B cell (primary cell): Measurements from ENCODE around the gene ACTR6. TPM values are rescaled to one million over a fixed set of nuclear protein-coding genes. Genes with fewer than 3 reads are reported as not detected.

ENCODE experiments used
- ATAC-seq: fragments of 200-7000 bp; cut with Tn5 transposase; one replicate; pipeline ENCODE4 v1.10.0; 2021; ENCODE audit warnings: low read depth, mild to moderate bottlenecking, moderate number of reproducible peaks, moderate library complexity
- CTCF ChIA-PET: fragments of 350-600 bp; sonication (Branson Sonifier 250); formaldehyde crosslinking; loops from one replicate; lab custom pipeline; 2021; ENCODE audit warnings: antibody characterized with exemption, inconsistent platforms; lab: Charles Lee
- POLR2A ChIA-PET: fragments of 350-600 bp; sonication (Branson Sonifier 250); formaldehyde crosslinking; loops from one replicate; lab custom pipeline; 2021; ENCODE audit warnings: antibody characterized with exemption; lab: Charles Lee
- DNase-seq: peaks from one replicate; pipeline ENCODE4 v3.0.0; 2013
- H2AFZ ChIP-seq: 2 replicates; pipeline ENCODE4 v1.6.1; 2012; ENCODE audit warnings: mild to moderate bottlenecking, low read depth, low read length; ENCODE audit not compliant: insufficient read depth, poor library complexity, severe bottlenecking
- H3K27ac ChIP-seq, 2 donors: 1 replicate in 1 of 2; 2 replicates in 1 of 2; pipeline ENCODE4 v1.5.1; 2012 to 2013; ENCODE audit warnings: low read length in 2 of 2, mild to moderate bottlenecking in 2 of 2, moderate library complexity in 1 of 2
- H3K27me3 ChIP-seq, 4 experiments: fragments of 200-600 bp in 1 of 4; sonication (generic) in 1 of 4; replicated peaks in 1 of 4; 1 replicate in 2 of 4; 2 replicates in 2 of 4; pipeline versions ENCODE4 v1.6.1 to v1.7.0; 2013 to 2016; ENCODE audit warnings: low read length in 3 of 4, mild to moderate bottlenecking in 2 of 4, mixed read lengths in 1 of 4, moderate library complexity in 1 of 4; ENCODE audit not compliant: insufficient read depth in 4 of 4, control insufficient read depth in 3 of 4; ENCODE audit errors: control extremely low read depth in 1 of 4
- H3K36me3 ChIP-seq, 2 experiments: replicated peaks in 1 of 2; 1 replicate in 1 of 2; 2 replicates in 1 of 2; pipeline versions ENCODE4 v1.6.1 to v1.7.1; 2013; ENCODE audit warnings: low read length in 1 of 2; ENCODE audit not compliant: insufficient read depth in 2 of 2, control insufficient read depth in 1 of 2; ENCODE audit errors: control extremely low read depth in 1 of 2, extremely low read depth in 1 of 2
- H3K4me1 ChIP-seq, 2 donors: fragments of 200-600 bp in 1 of 2; sonication (generic) in 1 of 2; 1 replicate in 1 of 2; 2 replicates in 1 of 2; pipeline versions ENCODE4 v1.5.1 to v1.6.1; 2013 to 2017; ENCODE audit warnings: low read length in 2 of 2; ENCODE audit not compliant: control insufficient read depth in 2 of 2, insufficient read depth in 2 of 2
- H3K4me2 ChIP-seq: replicated peaks from 2 replicates; pipeline ENCODE3; 2012; ENCODE audit warnings: mild to moderate bottlenecking, low read depth, low read length; ENCODE audit not compliant: poor library complexity, severe bottlenecking
- H3K4me3 ChIP-seq, 5 experiments: fragments of 200-600 bp in 1 of 5; sonication (generic) in 1 of 5; 1 replicate in 3 of 5; 2 replicates in 2 of 5; pipeline versions ENCODE4 v1.5.1 to v1.7.0; 2011 to 2016; ENCODE audit warnings: low read length in 4 of 5, mild to moderate bottlenecking in 4 of 5, low read depth in 2 of 5, control low read depth in 1 of 5, moderate library complexity in 1 of 5; ENCODE audit not compliant: insufficient read depth in 1 of 5; ENCODE audit errors: control extremely low read depth in 1 of 5, extremely low read depth in 1 of 5
- H3K79me2 ChIP-seq: fragments of 200-600 bp; sonication (generic); one replicate; pipeline ENCODE4 v1.6.0; 2016; ENCODE audit warnings: low read length; ENCODE audit not compliant: control insufficient read depth, insufficient read depth
- H3K9ac ChIP-seq: fragments of 200-600 bp; sonication (generic); 2 replicates; pipeline ENCODE4 v1.6.1; 2017; ENCODE audit warnings: mild to moderate bottlenecking, low read length, moderate library complexity
- H3K9me3 ChIP-seq, 3 donors: one replicate each; pipeline versions ENCODE4 v1.6.1 to v1.7.1; 2013; ENCODE audit warnings: low read length in 2 of 3; ENCODE audit not compliant: control insufficient read depth in 2 of 3, insufficient read depth in 1 of 3; ENCODE audit errors: control extremely low read depth in 1 of 3
- H4K20me1 ChIP-seq: 2 replicates; pipeline ENCODE4 v1.6.0; 2012; ENCODE audit warnings: mild to moderate bottlenecking, low read length; ENCODE audit not compliant: insufficient read depth, control insufficient read depth, poor library complexity, severe bottlenecking
- H3K27ac Mint-ChIP-seq: one replicate; pipeline ENCODE4 v1.8.0; 2021; ENCODE audit warnings: mixed read lengths
- H3K27me3 Mint-ChIP-seq: one replicate; pipeline ENCODE4 v1.8.0; 2021; ENCODE audit warnings: mixed read lengths
- H3K4me1 Mint-ChIP-seq: one replicate; pipeline ENCODE4 v1.8.0; 2021; ENCODE audit warnings: mixed read lengths
- H3K4me3 Mint-ChIP-seq: one replicate; pipeline ENCODE4 v1.8.0; 2021; ENCODE audit warnings: mixed read lengths
- H3K9me3 Mint-ChIP-seq: one replicate; pipeline ENCODE4 v1.8.0; 2022; ENCODE audit warnings: mixed read lengths; ENCODE audit not compliant: insufficient read depth
- EZH2 ChIP-seq: IDR thresholded peaks from 2 replicates; pipeline ENCODE4 v1.6.1; 2012; ENCODE audit warnings: borderline replicate concordance, low read depth, mild to moderate bottlenecking, moderate library complexity, low read length; ENCODE audit not compliant: insufficient read depth, poor library complexity, severe bottlenecking
- WGBS: methylation state at CpG from one replicate; pipeline ENCODE4 v1.1.5; 2013; ENCODE audit warnings: missing lambda C conversion rate; ENCODE audit not compliant: insufficient coverage; 5-methylcytosine and 5-hydroxymethylcytosine counted together
- intact Hi-C: fragments of 100-400 bp; cut with micrococcal nuclease; formaldehyde crosslinking; loops from one replicate; pipeline ENCODE4 v1.10.0; 2022
- polyA plus RNA-seq: library from polyadenylated mRNA; depleted of rRNA; stranded (reverse); fragments of >200 nt; gene quantifications from 2 replicates; pipeline ENCODE4 v1.2.3, GENCODE V29; 2012
- total RNA-seq, 2 donors: library from RNA; stranded (reverse); fragments of 120-200 nt in 1 of 2; gene quantifications; 1 replicate in 1 of 2; 2 replicates in 1 of 2; pipeline versions ENCODE4 v1.2.3 to v1.2.4, GENCODE V29; 2013 to 2022
- TF ChIP-seq, protein P1 (sequence below): fragments of 200-600 bp; IDR thresholded peaks from one replicate; pipeline ENCODE4 v1.8.0; 2022; ENCODE audit warnings: antibody characterized with exemption, mild to moderate bottlenecking

ACTR6 gene
- total and polyA plus RNA-seq, 2 donors (not counting 1 experiment from before 2014, with no cell fraction given), result 10.1 to 30.8 TPM

DNA sequence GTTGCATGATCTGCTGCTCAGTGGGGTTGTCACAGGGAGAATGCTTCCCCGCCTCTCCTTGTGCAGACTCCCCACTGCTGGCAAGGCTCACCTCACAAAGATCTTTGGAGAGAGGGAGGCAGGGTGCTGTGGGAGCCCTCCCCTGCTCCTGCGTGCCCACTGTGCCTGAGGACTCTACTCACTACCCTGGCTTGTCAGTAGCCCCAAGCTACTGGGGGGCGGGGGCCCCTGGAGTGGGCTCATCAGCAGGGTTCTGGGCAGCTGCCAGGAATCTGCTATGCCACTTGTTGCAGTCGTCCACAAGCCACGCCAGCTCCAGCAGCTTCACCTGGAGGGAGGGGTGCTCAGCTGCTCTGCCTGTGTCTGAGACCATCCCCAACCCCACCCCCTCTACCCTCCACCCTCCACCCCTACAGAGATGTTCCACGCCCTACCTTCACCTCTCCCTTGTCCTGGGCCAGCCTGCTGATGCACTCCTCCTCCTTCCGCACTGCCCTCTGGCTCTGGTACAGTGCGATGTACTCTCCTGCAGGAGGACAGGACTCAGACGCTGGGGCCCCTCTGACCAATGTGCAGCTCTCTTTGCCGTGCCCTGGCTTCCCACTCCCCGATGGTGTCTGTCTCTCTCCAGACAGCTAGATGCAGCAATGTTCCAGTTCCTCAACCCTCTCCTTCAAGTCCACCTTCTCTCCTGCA is 43.7 kb upstream of the ACTR6 start:
- H3K4me3 ChIP-seq, result no peak overlapping the region
- H3K27ac ChIP-seq, result no peak overlapping the region
- 95% methylated on average over 11 of the region's 11 CpGs for WGBS
- H3K4me2 ChIP-seq, result no peak overlapping the region
- intact Hi-C loops, result loop anchor here (10.0 kb wide), 1 partner anchor 398 kb away; no protein-coding TSS in a partner anchor
- H3K9me3 ChIP-seq, result no peaks in the 10 kb centered on the region
- H4K20me1 ChIP-seq, result no peaks in the 10 kb centered on the region
- no peaks in the 10 kb centered on the region for H3K9me3 Mint-ChIP-seq
- no peaks in the 10 kb centered on the region for H3K27me3 Mint-ChIP-seq
- TF ChIP-seq EZH2, result no peak
- TF ChIP-seq, protein P1, sequence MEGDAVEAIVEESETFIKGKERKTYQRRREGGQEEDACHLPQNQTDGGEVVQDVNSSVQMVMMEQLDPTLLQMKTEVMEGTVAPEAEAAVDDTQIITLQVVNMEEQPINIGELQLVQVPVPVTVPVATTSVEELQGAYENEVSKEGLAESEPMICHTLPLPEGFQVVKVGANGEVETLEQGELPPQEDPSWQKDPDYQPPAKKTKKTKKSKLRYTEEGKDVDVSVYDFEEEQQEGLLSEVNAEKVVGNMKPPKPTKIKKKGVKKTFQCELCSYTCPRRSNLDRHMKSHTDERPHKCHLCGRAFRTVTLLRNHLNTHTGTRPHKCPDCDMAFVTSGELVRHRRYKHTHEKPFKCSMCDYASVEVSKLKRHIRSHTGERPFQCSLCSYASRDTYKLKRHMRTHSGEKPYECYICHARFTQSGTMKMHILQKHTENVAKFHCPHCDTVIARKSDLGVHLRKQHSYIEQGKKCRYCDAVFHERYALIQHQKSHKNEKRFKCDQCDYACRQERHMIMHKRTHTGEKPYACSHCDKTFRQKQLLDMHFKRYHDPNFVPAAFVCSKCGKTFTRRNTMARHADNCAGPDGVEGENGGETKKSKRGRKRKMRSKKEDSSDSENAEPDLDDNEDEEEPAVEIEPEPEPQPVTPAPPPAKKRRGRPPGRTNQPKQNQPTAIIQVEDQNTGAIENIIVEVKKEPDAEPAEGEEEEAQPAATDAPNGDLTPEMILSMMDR, result no peak
- no peaks in the 10 kb centered on the region for H3K4me1 Mint-ChIP-seq
- POLR2A ChIA-PET, result no interaction called here
- no peak overlapping the region for H3K9ac ChIP-seq
- H3K27ac Mint-ChIP-seq, result no peak overlapping the region
- H2AFZ ChIP-seq, result no peak overlapping the region
- CTCF ChIA-PET, result no interaction called here
- no peak for DNase-seq
- H3K4me1 ChIP-seq, result peaks cover 0 to 3% of the 10 kb centered on the region in 2 donors
- no peak overlapping the region for H3K4me3 Mint-ChIP-seq
- H3K36me3 ChIP-seq, result no peaks in the 10 kb centered on the region
- no peak for ATAC-seq
- no peaks in the 10 kb centered on the region for H3K27me3 ChIP-seq
- no peaks in the 10 kb centered on the region for H3K79me2 ChIP-seq

DNA sequence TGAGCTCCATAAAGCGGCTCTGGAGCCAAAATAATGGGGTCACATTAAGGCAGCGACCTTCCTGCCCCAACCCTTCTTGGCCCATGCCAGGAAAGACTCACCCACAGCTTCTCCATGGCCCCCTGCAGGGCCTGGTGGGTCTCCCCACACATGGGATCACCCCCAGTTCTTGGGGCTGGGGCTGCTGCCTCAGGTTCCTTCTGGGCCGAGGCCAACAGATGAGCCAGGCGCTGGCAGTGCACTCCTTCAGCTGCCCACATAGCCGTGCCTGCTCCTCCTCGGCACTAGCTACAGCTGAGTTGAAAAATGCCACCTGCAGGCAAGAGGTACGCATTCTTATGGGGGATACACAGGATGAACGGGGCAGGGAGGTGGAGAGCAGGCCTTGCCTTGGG is 43.2 kb upstream of the ACTR6 start:
- H3K4me1 ChIP-seq, result peaks cover 0 to 3% of the 10 kb centered on the region in 2 donors
- no peaks in the 10 kb centered on the region for H3K4me1 Mint-ChIP-seq
- no peaks in the 10 kb centered on the region for H3K79me2 ChIP-seq
- no peaks in the 10 kb centered on the region for H3K9me3 ChIP-seq
- ChIA-PET POLR2A (no interaction called here), CTCF (no interaction called here)
- no peak overlapping the region for H3K9ac ChIP-seq
- intact Hi-C loops, result loop anchor here (10.0 kb wide), 1 partner anchor 397 kb away; no protein-coding TSS in a partner anchor
- DNase-seq (no peak), ATAC-seq (no peak)
- no peak overlapping the region for H3K4me3 ChIP-seq
- no peaks in the 10 kb centered on the region for H3K9me3 Mint-ChIP-seq
- H3K27ac Mint-ChIP-seq, result no peak overlapping the region
- 93% methylated on average over 8 of the region's 8 CpGs for WGBS
- no peaks in the 10 kb centered on the region for H3K27me3 Mint-ChIP-seq
- no peak for TF ChIP-seq EZH2
- TF ChIP-seq, protein P1, result no peak
- H3K27me3 ChIP-seq, result no peaks in the 10 kb centered on the region
- no peak overlapping the region for H3K4me2 ChIP-seq
- H3K4me3 Mint-ChIP-seq, result no peak overlapping the region
- no peak overlapping the region for H2AFZ ChIP-seq
- no peaks in the 10 kb centered on the region for H3K36me3 ChIP-seq
- H3K27ac ChIP-seq, result no peak overlapping the region
- H4K20me1 ChIP-seq, result no peaks in the 10 kb centered on the region
